Neural cell (in vitro differentiated cells): Measurements from ENCODE around the gene OSBPL5. TPM values are rescaled to one million over a fixed set of nuclear protein-coding genes. Genes with fewer than 3 reads are reported as not detected.

Source experiments
- H2AFZ ChIP-seq: fragments of 200-600, 300-800 bp; sonication (generic), shearing (Covaris generic); 2 replicates; pipeline ENCODE4 v1.6.0; 2014; ENCODE audit warnings: low read depth, mild to moderate bottlenecking, antibody characterized with exemption, low read length, moderate library complexity
- H3F3A ChIP-seq: fragments of 200-600 bp; shearing (Covaris generic); 2 replicates; pipeline ENCODE4 v1.6.1; 2016; ENCODE audit warnings: mild to moderate bottlenecking, moderate library complexity, mixed read lengths, antibody characterized with exemption, low read length; ENCODE audit not compliant: insufficient read depth, poor library complexity, severe bottlenecking
- H3K27ac ChIP-seq: fragments of 200-600, 300-800 bp; sonication (generic), shearing (Covaris generic); 2 replicates; pipeline ENCODE4 v1.5.1; 2014; ENCODE audit warnings: mild to moderate bottlenecking, low read length, moderate library complexity
- H3K27me3 ChIP-seq: fragments of 300-800, 200-600 bp; sonication (generic), shearing (Covaris generic); 2 replicates; pipeline ENCODE4 v1.6.0; 2014; ENCODE audit warnings: mild to moderate bottlenecking, low read depth, low read length, moderate library complexity; ENCODE audit not compliant: insufficient read depth
- H3K36me3 ChIP-seq: fragments of 300-800, 200-600 bp; sonication (generic), shearing (Covaris generic); 2 replicates; pipeline ENCODE4 v1.5.1; 2014; ENCODE audit warnings: mild to moderate bottlenecking, antibody characterized with exemption, low read length, moderate library complexity; ENCODE audit not compliant: insufficient read depth
- H3K4me2 ChIP-seq: fragments of 300-800, 200-600 bp; sonication (generic), shearing (Covaris generic); 2 replicates; pipeline ENCODE4 v1.6.0; 2014; ENCODE audit warnings: mild to moderate bottlenecking, low read length
- H3K4me3 ChIP-seq: fragments of 300-800, 200-600 bp; sonication (generic), shearing (Covaris generic); 2 replicates; pipeline ENCODE4 v1.5.1; 2014; ENCODE audit warnings: mild to moderate bottlenecking, low read length, moderate library complexity
- H3K79me2 ChIP-seq: fragments of 200-600 bp; shearing (Covaris generic); replicated peaks from 2 replicates; pipeline ENCODE4 v1.6.0; 2014; ENCODE audit warnings: mild to moderate bottlenecking, low read length, moderate library complexity; ENCODE audit not compliant: insufficient read depth
- H3K9ac ChIP-seq: fragments of 300-800, 200-600 bp; sonication (generic), shearing (Covaris generic); 2 replicates; pipeline ENCODE4 v1.6.1; 2016; ENCODE audit warnings: mild to moderate bottlenecking, low read length, mixed read lengths
- H3K9me2 ChIP-seq: fragments of 200-600 bp; shearing (Covaris generic); 2 replicates; pipeline ENCODE4 v1.6.1; 2016; ENCODE audit warnings: mild to moderate bottlenecking, low read length, mixed read lengths; ENCODE audit not compliant: insufficient read depth
- H3K9me3 ChIP-seq: fragments of 200-600, 300-800 bp; sonication (generic), shearing (Covaris generic); 2 replicates; pipeline ENCODE4 v1.6.1; 2016; ENCODE audit warnings: mild to moderate bottlenecking, mixed run types, low read length, moderate library complexity, mixed read lengths
- H4K20me1 ChIP-seq: fragments of 200-600 bp; shearing (Covaris generic); 2 replicates; pipeline ENCODE4 v1.6.1; 2016; ENCODE audit warnings: mild to moderate bottlenecking, mixed run types; ENCODE audit not compliant: insufficient read depth
- EP300 ChIP-seq: fragments of 450-650 bp; conservative IDR thresholded peaks from 2 replicates; pipeline ENCODE4 v1.6.1; 2014; ENCODE audit warnings: antibody characterized with exemption, mild to moderate bottlenecking, moderate library complexity; ENCODE audit not compliant: poor library complexity, severe bottlenecking
- EZH2 ChIP-seq: fragments of 200-600, 300-800 bp; shearing (Covaris generic), sonication (generic); IDR thresholded peaks from 2 replicates; pipeline ENCODE4 v1.6.1; 2014; ENCODE audit warnings: antibody characterized with exemption, low read length, borderline replicate concordance, mild to moderate bottlenecking; ENCODE audit not compliant: insufficient read depth, poor library complexity, severe bottlenecking
- MXI1 ChIP-seq: fragments of 450-650 bp; conservative IDR thresholded peaks from 2 replicates; pipeline ENCODE4 v1.6.1; 2014; ENCODE audit warnings: antibody characterized with exemption, mild to moderate bottlenecking; ENCODE audit not compliant: poor library complexity, severe bottlenecking
- POLR2AphosphoS5 ChIP-seq: IDR thresholded peaks from 2 replicates; pipeline ENCODE4 v1.6.1; 2012
- RAD21 ChIP-seq: fragments of 450-650 bp; conservative IDR thresholded peaks from 2 replicates; pipeline ENCODE4 v1.6.1; 2014; ENCODE audit warnings: antibody characterized with exemption, mild to moderate bottlenecking, moderate library complexity
- SMC3 ChIP-seq: fragments of 450-650 bp; conservative IDR thresholded peaks from 2 replicates; pipeline ENCODE4 v1.6.1; 2014; ENCODE audit warnings: antibody characterized with exemption, mild to moderate bottlenecking, moderate library complexity; ENCODE audit not compliant: poor library complexity
- TAF1 ChIP-seq: IDR thresholded peaks from 2 replicates; pipeline ENCODE4 v1.6.1; 2012; ENCODE audit warnings: low read depth
- polyA plus RNA-seq: library from polyadenylated mRNA; depleted of rRNA; stranded (reverse); fragments of >200 nt; gene quantifications from 2 replicates; pipeline ENCODE4 v1.2.3, GENCODE V29; 2014
- TF ChIP-seq, protein P1 (sequence below): fragments of 450-650 bp; IDR thresholded peaks from 2 replicates; pipeline ENCODE4 v1.5.1; 2014; ENCODE audit warnings: antibody characterized with exemption, mild to moderate bottlenecking, moderate library complexity; ENCODE audit not compliant: poor library complexity, severe bottlenecking
- TF ChIP-seq, protein P2 (sequence below): IDR thresholded peaks from 2 replicates; pipeline ENCODE4 v1.6.1; 2012; ENCODE audit warnings: borderline replicate concordance

OSBPL5 gene
- polyA plus RNA-seq, 1 donor from 2014 or later = 49.1 TPM

DNA sequence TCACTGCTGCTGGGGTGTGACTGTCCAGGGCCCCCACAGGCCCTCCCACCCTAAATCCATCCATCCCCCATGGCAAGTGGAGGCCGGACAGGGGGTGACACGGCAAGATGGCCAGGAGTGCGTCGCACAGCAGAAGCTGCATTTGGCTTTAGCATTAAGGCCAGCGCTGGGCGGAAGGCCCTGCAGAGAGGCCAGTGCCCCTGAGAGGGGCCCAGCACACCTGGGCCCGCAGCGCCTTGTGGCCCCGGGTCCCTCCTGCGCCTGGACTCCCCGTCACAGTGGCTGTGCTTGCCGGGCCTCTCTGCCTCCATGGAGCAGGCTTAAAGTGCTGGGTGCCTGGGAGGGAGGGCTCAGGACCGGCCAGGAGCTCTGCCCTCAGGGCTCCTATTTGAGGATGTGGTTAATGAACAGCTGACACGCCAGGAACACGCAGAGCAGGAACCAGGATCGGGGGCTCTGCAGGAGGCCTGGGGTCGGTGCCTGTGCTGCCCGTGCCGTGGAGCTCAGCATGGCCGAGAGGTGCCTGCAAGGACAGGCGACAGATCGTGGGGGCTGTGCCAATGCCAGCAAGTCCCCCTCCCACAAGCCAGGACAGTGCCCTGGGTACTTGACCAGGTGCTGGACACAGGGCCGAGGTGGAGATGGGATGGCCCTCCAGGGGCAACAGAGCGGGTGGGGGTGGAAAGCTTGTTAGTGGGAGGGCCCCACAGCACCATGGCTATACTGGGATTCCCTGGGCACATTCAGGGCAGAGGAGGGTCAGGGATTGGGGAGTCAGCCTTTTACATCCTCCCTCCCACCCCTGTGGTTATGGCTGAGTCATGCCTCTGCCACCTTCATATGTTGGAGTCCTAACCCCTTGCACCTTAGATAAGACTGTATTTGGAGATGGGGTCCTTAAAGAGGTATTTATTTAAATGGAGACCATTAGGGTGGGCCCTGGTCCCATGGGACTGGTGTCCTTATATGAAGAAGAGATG is 77.0 kb downstream of the OSBPL5 start:
- Histone ChIP-seq H3K79me2 (no peaks in the 10 kb centered on the region), H3K4me2 (no peak overlapping the region), H4K20me1 (no peaks in the 10 kb centered on the region), H3K4me3 (no peak overlapping the region), H3K27me3 (no peaks in the 10 kb centered on the region), H3K9me2 (no peaks in the 10 kb centered on the region), H3K27ac (no peak overlapping the region), H2AFZ (no peak overlapping the region), H3K36me3 (no peaks in the 10 kb centered on the region), H3K9ac (no peak overlapping the region), H3F3A (no peaks in the 10 kb centered on the region), H3K9me3 (no peaks in the 10 kb centered on the region)
- TF ChIP-seq, protein P1, sequence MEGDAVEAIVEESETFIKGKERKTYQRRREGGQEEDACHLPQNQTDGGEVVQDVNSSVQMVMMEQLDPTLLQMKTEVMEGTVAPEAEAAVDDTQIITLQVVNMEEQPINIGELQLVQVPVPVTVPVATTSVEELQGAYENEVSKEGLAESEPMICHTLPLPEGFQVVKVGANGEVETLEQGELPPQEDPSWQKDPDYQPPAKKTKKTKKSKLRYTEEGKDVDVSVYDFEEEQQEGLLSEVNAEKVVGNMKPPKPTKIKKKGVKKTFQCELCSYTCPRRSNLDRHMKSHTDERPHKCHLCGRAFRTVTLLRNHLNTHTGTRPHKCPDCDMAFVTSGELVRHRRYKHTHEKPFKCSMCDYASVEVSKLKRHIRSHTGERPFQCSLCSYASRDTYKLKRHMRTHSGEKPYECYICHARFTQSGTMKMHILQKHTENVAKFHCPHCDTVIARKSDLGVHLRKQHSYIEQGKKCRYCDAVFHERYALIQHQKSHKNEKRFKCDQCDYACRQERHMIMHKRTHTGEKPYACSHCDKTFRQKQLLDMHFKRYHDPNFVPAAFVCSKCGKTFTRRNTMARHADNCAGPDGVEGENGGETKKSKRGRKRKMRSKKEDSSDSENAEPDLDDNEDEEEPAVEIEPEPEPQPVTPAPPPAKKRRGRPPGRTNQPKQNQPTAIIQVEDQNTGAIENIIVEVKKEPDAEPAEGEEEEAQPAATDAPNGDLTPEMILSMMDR = no peak
- TF ChIP-seq MXI1 (no peak), POLR2AphosphoS5 (no peak), TAF1 (no peak), EZH2 (no peak), SMC3 (no peak), RAD21 (no peak), EP300 (no peak)
- TF ChIP-seq, protein P2, sequence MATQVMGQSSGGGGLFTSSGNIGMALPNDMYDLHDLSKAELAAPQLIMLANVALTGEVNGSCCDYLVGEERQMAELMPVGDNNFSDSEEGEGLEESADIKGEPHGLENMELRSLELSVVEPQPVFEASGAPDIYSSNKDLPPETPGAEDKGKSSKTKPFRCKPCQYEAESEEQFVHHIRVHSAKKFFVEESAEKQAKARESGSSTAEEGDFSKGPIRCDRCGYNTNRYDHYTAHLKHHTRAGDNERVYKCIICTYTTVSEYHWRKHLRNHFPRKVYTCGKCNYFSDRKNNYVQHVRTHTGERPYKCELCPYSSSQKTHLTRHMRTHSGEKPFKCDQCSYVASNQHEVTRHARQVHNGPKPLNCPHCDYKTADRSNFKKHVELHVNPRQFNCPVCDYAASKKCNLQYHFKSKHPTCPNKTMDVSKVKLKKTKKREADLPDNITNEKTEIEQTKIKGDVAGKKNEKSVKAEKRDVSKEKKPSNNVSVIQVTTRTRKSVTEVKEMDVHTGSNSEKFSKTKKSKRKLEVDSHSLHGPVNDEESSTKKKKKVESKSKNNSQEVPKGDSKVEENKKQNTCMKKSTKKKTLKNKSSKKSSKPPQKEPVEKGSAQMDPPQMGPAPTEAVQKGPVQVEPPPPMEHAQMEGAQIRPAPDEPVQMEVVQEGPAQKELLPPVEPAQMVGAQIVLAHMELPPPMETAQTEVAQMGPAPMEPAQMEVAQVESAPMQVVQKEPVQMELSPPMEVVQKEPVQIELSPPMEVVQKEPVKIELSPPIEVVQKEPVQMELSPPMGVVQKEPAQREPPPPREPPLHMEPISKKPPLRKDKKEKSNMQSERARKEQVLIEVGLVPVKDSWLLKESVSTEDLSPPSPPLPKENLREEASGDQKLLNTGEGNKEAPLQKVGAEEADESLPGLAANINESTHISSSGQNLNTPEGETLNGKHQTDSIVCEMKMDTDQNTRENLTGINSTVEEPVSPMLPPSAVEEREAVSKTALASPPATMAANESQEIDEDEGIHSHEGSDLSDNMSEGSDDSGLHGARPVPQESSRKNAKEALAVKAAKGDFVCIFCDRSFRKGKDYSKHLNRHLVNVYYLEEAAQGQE = no peak

DNA sequence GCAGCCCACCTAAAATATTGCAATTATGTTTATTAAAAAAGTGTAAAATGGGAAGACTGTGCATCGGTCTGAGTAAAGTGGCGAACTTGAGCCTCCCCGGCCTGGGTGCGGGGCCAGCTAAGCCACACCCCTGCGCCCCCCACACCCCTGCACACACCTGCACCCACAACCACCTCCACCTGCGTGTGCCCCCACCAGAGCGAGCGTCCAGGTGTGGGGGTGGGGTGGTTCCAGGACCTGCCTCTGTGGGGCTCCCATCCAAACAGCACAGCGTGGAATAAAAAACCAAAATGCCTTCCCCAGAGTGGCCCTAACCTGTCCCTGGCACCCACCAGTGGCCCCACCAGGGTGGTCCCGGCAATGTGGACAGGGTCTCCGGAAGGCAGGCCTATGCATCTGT is 77.7 kb downstream of the OSBPL5 start:
- no peaks in the 10 kb centered on the region for H3K9me2 ChIP-seq
- H2AFZ ChIP-seq = no peak overlapping the region
- TF ChIP-seq, protein P1 = no peak
- TF ChIP-seq POLR2AphosphoS5 (no peak), RAD21 (no peak), EZH2 (no peak), EP300 (no peak), SMC3 (no peak), MXI1 (no peak), TAF1 (no peak)
- TF ChIP-seq, protein P2 = no peak
- no peak overlapping the region for H3K27ac ChIP-seq
- no peaks in the 10 kb centered on the region for H4K20me1 ChIP-seq
- no peak overlapping the region for H3K4me2 ChIP-seq
- no peak overlapping the region for H3K9ac ChIP-seq
- H3K36me3 ChIP-seq = no peaks in the 10 kb centered on the region
- no peaks in the 10 kb centered on the region for H3K9me3 ChIP-seq
- no peaks in the 10 kb centered on the region for H3K27me3 ChIP-seq
- no peaks in the 10 kb centered on the region for H3K79me2 ChIP-seq
- H3F3A ChIP-seq = no peaks in the 10 kb centered on the region
- H3K4me3 ChIP-seq = no peak overlapping the region
